OCI-LY3 (cell line): Measurements from ENCODE around the gene MRPL55.

Source experiments
- CTCF ChIP-seq: fragments of 200-600, 300-600 bp; sonication (generic); IDR thresholded peaks from 2 replicates; pipeline ENCODE4 v1.5.1; 2014; ENCODE audit warnings: antibody characterized with exemption, low read length, low read depth
- EZH2phosphoT487 ChIP-seq: fragments of 200-600 bp; shearing (Covaris generic); IDR thresholded peaks from 2 replicates; pipeline ENCODE4 v1.6.1; 2018; ENCODE audit warnings: antibody characterized with exemption, mixed run types, low read depth

GRCh38 chr1:228152097-228152917 lies 43.2 kb upstream of the MRPL55 start:
- TF ChIP-seq CTCF (no peak), EZH2phosphoT487 (no peak)
